ENCODE results near the gene DAND5. TPM values are rescaled to one million over a fixed set of nuclear protein-coding genes. Genes with fewer than 3 reads are reported as not detected.
A peak's percentile ranks its signal among the peaks of the same experiment; 100 is the strongest.

Gene DAND5
- polyA plus RNA-seq, 1 of the 3 experiments (the other 2 are of a cell fraction), result 1.0 TPM

DNA sequence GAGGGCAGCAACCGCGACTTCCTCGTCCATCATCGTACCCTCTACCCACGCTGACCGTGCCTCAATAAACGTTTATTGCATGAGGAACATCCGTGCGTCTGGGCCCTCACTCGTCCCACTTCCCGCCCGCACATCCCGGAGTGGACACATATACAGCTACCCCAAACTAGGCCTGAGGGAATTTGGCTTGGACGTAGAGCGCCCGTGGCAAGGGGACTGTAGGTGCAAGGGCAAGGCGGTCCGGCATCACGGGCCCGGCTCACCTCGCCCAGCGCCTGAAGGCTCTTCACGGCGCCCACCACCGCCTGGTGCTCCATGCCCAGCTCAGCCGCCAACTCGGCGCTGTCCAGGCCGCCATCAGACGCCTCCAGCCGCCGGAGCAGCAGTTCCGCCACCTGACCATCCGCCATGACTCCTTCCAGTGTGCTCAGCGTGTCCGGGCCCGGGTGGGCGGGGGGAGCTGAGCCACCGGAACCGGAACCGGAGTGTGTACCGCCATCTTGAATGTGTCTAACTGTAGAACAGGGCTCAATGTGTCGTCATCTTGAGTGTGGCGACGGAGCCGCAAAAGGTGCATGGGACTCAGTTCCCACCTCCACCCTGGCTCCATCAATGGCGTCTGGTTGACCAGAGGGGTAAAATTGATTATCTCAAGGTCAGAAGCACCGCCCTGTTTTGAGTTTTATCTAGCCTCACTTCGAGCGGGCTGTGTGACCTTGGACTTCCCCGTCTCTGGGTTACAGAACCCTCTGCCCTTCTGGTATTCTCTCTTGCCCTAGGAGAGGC, 35.9 kb upstream of the DAND5 start, which contains the start of gene FARSA (continued):
- TF ChIP-seq JUND (IDR thresholded peaks at IDR 0.05), result no peak
- TF ChIP-seq SIN3A (IDR thresholded peaks at IDR 0.05; ENCODE audit: borderline replicate concordance, low read depth, low read length), result peak; percentile 82; the same call in 1 of the 2 replicates
- TF ChIP-seq RCOR1 (IDR thresholded peaks at IDR 0.05; ENCODE audit: low read length), result no peak
- TF ChIP-seq RAD21 (IDR thresholded peaks at IDR 0.05; ENCODE audit: low read length), result no peak
- peak; percentile 77 for TF ChIP-seq CHD2 (IDR thresholded peaks at IDR 0.05; ENCODE audit: low read length, partially characterized antibody)
- no peak for TF ChIP-seq EZH2phosphoT487 (IDR thresholded peaks at IDR 0.05; ENCODE audit: borderline replicate concordance, low read depth)
- TF ChIP-seq, protein P1, sequence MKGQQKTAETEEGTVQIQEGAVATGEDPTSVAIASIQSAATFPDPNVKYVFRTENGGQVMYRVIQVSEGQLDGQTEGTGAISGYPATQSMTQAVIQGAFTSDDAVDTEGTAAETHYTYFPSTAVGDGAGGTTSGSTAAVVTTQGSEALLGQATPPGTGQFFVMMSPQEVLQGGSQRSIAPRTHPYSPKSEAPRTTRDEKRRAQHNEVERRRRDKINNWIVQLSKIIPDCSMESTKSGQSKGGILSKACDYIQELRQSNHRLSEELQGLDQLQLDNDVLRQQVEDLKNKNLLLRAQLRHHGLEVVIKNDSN (IDR thresholded peaks at IDR 0.05; ENCODE audit: borderline replicate concordance, low read depth), result peak; percentile 68; the same call in 1 of the 2 replicates
- peak; percentile 97 for TF ChIP-seq POLR2AphosphoS5 (IDR thresholded peaks at IDR 0.05; ENCODE audit: low read depth, low read length)
- TF ChIP-seq MXI1 (IDR thresholded peaks at IDR 0.05; ENCODE audit: low read depth, low read length), result peak; percentile 93
- TF ChIP-seq USF2 (IDR thresholded peaks at IDR 0.05; ENCODE audit: borderline replicate concordance, low read depth, low read length), result no peak
- TF ChIP-seq ELF1 (IDR thresholded peaks at IDR 0.05), result peak; percentile 66
- peak; percentile 97 for TF ChIP-seq GABPA (IDR thresholded peaks at IDR 0.05; ENCODE audit: low read depth)
- TF ChIP-seq TCF12 (IDR thresholded peaks at IDR 0.05), result no peak
- TF ChIP-seq FOXM1 (IDR thresholded peaks at IDR 0.05; ENCODE audit: low read depth), result no peak
- no peak for TF ChIP-seq TEAD4 (IDR thresholded peaks at IDR 0.05; ENCODE audit: borderline replicate concordance, insufficient read depth)
- TF ChIP-seq, protein P2, sequence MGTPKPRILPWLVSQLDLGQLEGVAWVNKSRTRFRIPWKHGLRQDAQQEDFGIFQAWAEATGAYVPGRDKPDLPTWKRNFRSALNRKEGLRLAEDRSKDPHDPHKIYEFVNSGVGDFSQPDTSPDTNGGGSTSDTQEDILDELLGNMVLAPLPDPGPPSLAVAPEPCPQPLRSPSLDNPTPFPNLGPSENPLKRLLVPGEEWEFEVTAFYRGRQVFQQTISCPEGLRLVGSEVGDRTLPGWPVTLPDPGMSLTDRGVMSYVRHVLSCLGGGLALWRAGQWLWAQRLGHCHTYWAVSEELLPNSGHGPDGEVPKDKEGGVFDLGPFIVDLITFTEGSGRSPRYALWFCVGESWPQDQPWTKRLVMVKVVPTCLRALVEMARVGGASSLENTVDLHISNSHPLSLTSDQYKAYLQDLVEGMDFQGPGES (IDR thresholded peaks at IDR 0.05; ENCODE audit: low read depth, low read length), result no peak
- TF ChIP-seq, protein P3, sequence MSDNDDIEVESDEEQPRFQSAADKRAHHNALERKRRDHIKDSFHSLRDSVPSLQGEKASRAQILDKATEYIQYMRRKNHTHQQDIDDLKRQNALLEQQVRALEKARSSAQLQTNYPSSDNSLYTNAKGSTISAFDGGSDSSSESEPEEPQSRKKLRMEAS (IDR thresholded peaks at IDR 0.05; ENCODE audit: low read depth), result peak; percentile 98

GRCh38 chr19:12935071-12935470, 34.3 kb upstream of the DAND5 start:
- Histone ChIP-seq H3K4me3 (ENCODE audit: low read depth in 2 of 2, low read length in 1 of 2) (no peak overlapping the region), H3K9ac (no peak overlapping the region), H3K36me3 (replicated peaks in 1 of 2; ENCODE audit: control insufficient read depth in 1 of 2, insufficient read depth in 2 of 2, low read length in 1 of 2) (peaks cover 14 to 15% of the 10 kb centered on the region in 2 experiments), H3K9me2 (no peaks in the 10 kb centered on the region), H3K4me2 (no peak overlapping the region), H2AFZ (ENCODE audit: low read depth) (no peak overlapping the region), H3K27ac (ENCODE audit: low read depth in 2 of 2, low read length in 1 of 2) (no peak overlapping the region), H3K79me2 (ENCODE audit: insufficient read depth) (peaks cover 49% of the 10 kb centered on the region), H3F3A (replicated peaks; ENCODE audit: insufficient read depth) (peaks cover 14% of the 10 kb centered on the region), H3K4me1 (ENCODE audit: control insufficient read depth in 1 of 2, insufficient read depth in 2 of 2, low read depth in 1 of 2, low read length in 1 of 2) (peaks cover 11 to 23% of the 10 kb centered on the region in 2 experiments; a peak in 3 of 4 replicates), H4K20me1 (ENCODE audit: insufficient read depth) (peaks cover 16% of the 10 kb centered on the region), H3K9me3 (no peaks in the 10 kb centered on the region), H3K27me3 (ENCODE audit: insufficient read depth) (no peaks in the 10 kb centered on the region)
- POLR2A ChIA-PET, result interaction anchor here (0.6 kb wide), 1 partner anchor 53 kb away, joined by 4 read pairs; no protein-coding TSS in a partner anchor
- TF ChIP-seq SIN3A (IDR thresholded peaks at IDR 0.05; ENCODE audit: borderline replicate concordance, low read depth, low read length), result no peak
- no peak for DNase-seq
- CTCF ChIA-PET, result interaction anchor here (2.0 kb wide), 1 partner anchor 31 kb away, joined by 9 read pairs; no protein-coding TSS in a partner anchor
- 98% methylated on average over 10 of the region's 10 CpGs for WGBS (ENCODE audit: low lambda C conversion rate)

Data from SK-N-SH (cell line).